ENCODE results near the gene CTCFL.

Gene CTCFL, protein sequence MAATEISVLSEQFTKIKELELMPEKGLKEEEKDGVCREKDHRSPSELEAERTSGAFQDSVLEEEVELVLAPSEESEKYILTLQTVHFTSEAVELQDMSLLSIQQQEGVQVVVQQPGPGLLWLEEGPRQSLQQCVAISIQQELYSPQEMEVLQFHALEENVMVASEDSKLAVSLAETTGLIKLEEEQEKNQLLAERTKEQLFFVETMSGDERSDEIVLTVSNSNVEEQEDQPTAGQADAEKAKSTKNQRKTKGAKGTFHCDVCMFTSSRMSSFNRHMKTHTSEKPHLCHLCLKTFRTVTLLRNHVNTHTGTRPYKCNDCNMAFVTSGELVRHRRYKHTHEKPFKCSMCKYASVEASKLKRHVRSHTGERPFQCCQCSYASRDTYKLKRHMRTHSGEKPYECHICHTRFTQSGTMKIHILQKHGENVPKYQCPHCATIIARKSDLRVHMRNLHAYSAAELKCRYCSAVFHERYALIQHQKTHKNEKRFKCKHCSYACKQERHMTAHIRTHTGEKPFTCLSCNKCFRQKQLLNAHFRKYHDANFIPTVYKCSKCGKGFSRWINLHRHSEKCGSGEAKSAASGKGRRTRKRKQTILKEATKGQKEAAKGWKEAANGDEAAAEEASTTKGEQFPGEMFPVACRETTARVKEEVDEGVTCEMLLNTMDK

DNA sequence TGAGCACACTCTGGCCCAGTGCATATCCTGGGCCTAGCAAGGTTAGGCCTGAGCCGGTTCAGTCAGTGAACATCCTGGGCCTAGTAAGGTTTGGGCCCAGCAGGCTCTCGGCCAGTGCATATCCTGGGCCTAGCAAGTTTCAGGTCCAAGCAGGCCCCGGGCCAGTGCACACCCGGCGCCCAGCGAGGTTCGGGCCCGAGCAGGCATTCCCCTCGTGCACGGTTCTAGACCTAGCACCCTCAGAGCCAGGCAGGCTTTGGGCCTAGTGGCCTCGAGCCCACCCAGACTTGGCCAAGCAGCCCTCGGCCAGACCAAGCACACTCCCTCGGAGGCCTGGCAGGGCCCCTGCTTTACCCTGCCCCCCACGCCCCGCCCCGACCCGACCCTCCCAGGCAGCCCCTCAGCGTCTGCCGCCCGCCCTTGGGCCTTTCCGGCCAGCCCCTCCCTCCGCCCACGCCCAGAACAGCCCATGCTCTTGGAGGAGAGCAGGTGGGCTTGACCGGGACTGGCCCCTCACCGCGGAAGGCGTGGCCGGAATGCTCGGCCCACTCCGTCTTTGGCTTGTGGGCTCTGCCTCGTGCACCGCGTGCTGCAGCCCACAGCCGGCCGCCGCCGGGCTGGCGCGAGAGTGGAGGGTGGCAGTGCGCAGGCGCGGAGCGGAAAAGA, at the start of gene CTCFL:
Gene CTCFL, minus strand, starts transcription at position 630 of the 666 bp plus-strand sequence. CDS start 935 bp downstream, outside the sequence.
- no peak for DNase-seq

DNA sequence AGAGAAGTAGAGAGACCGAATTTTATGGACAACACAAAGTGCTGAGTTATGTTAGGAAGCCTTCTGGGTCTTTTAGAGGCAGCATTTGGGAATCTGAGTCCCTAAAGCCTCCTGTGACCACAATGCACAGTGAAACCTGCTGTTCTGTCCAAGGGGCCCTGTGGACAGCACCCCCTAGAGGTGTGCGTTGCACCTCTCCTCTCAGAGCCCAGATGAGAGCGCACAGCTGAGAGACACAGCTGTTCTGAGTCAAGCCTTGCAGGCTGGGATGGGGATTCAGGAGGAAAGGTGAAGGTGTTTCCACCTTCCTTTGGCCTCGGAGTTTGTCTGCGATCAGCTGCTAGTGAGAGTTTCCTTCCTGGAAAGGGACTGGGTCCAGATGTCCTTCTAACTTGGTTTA, 49.0 kb upstream of the CTCFL start:
- no peak for DNase-seq

GRCh38 chr20:57573242-57573641, 48.3 kb upstream of the CTCFL start:
- DNase-seq = no peak

DNA sequence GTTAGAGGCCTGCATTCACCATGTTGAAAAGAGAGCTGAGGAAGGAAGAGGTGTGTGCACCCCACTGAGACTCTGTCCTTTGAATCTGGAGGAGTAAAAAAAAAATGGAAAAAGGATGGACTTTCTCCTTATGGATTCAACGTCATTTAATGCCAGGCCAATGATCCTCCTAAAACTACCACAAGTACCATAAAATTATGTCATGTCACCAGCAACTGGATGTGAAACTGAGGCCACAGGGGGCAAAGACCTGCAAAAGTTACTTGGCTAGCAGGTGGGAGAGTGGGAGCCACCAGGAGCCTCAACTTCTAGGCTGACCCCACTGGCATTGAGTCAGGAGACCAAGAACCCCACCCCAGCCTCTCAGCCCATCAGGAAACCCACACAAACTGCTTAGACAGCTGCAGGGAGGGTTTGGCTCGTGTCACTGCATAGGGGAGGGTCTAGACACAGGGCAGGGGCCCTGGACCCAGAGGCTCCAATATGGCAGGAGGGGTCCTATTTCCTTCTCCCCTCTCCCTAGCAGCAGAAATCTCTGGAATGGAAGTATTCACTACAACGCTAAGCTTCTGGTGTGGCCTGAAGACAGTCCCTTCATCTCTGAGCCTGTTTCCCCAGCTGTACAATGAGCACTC, 47.0 kb upstream of the CTCFL start:
- no peak for DNase-seq

- no peak for DNase-seq
Measured at GRCh38 chr20:57570920-57571319, 46.0 kb upstream of the CTCFL start.

- no peak for DNase-seq
Measured at GRCh38 chr20:57570145-57570850, 45.4 kb upstream of the CTCFL start.

- no peak for DNase-seq
Measured at GRCh38 chr20:57568960-57569359, 44.0 kb upstream of the CTCFL start.

DNA sequence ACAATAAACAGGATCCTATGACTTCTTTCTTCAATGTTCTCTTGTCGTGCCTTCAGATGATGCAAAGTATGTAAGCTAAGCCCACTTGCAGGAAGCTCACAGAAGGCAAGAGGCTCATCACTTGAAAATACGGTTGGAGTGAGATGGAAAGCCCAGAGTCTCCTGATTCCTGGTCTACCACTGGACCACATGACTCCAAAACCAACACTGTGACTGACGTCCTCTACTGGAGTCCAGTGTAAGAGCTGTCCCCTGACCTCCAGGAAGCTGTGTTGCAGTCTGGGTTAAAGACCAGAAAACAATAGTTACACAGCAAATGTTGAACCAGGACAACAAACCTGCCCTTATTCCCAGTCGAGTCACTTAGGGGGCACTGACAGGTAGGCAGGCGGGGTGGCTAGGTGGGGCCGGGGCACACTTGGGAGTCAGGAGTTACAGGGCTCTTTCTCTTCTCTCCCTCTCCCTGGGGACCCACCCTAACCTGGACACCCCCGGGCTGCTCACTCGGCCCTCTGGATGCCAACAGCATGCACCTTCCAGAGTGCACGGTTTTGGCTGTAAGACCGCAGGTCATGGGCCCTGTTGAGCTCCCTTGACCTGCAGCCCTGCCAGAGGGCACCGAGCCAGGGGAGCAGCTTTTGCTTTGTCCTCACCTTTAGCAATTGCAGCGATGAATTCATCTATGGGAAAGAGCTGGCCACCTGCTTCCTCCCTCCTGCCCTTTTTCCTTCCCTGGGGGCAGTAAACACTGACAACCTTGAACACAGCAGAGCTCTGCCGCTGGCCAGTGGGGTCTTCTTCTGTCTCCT, 43.4 kb upstream of the CTCFL start:
- no peak for DNase-seq

- DNase-seq = no peak
Measured at GRCh38 chr20:57567471-57568079, 42.6 kb upstream of the CTCFL start.

DNA sequence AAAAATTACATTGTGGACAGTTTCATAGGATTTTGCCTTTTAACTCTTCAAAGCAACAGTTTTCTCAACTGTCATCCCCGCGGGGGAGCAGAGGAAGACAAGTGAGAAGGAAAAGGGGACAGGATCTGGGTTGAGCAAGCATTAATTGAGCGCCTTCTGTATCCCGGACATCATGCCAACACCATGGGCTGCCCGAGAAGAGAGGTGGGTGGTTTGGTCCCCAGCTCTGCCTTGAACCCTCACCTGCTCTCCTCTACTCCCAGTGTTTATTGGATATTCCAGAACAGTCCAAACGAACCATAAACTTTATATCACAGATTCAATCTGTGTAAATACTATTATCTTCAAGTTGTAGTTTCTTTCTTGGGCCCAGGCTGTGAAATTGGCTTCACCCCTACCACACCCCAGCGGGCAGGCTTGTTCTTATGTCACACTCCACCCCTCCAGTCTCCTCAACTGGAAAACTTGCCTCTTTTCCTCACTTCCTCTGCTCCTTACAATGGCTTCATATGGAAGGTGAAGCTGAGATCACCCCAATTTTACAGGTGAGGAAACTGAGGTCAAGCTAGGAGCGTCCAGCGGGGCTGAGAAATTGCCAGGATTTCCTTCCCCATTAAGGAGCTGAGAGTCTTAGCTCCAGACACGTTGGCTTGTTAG, 42.0 kb upstream of the CTCFL start:
- no peak for DNase-seq

DNA sequence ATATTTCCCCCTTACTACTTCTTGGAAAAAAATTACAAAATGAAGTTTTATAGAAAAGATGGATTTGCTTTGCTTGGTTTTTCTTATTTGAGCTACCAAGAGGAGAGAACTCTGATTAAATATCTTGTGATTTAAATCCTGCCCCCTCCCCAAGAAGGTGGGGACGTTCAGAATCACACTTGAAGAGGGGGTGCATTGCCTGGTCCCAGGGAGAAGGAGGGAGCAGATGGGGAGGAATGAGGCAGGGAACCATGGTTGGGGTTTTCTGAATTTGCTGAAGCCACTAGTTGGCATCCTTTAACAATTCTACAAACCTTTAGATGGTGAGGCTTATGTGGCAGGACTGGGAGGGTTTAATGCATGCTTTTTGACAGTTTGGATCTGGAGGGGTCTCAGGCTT, 41.5 kb upstream of the CTCFL start:
- DNase-seq = no peak

- DNase-seq = no peak
Measured at GRCh38 chr20:57564951-57565642, 40.2 kb upstream of the CTCFL start.

- no peak for DNase-seq
Measured at GRCh38 chr20:57564180-57564802, 39.4 kb upstream of the CTCFL start.

DNA sequence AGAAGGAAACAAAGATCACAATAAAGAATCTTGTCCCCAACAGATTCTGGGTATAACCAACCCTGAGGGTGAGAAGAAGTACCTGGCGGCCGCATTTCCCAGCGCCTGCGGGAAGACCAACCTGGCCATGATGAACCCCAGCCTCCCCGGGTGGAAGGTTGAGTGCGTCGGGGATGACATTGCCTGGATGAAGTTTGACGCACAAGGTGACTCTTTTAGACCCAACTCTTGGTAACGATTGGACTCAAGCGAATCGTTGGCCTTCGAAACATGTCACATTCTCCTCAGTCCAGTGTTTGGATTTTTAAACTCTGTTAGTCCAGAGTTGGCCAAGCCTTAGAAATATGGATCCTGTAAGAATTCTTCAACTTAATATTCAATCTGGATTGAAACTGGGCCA, 38.6 kb upstream of the CTCFL start:
- no peak for DNase-seq

DNA sequence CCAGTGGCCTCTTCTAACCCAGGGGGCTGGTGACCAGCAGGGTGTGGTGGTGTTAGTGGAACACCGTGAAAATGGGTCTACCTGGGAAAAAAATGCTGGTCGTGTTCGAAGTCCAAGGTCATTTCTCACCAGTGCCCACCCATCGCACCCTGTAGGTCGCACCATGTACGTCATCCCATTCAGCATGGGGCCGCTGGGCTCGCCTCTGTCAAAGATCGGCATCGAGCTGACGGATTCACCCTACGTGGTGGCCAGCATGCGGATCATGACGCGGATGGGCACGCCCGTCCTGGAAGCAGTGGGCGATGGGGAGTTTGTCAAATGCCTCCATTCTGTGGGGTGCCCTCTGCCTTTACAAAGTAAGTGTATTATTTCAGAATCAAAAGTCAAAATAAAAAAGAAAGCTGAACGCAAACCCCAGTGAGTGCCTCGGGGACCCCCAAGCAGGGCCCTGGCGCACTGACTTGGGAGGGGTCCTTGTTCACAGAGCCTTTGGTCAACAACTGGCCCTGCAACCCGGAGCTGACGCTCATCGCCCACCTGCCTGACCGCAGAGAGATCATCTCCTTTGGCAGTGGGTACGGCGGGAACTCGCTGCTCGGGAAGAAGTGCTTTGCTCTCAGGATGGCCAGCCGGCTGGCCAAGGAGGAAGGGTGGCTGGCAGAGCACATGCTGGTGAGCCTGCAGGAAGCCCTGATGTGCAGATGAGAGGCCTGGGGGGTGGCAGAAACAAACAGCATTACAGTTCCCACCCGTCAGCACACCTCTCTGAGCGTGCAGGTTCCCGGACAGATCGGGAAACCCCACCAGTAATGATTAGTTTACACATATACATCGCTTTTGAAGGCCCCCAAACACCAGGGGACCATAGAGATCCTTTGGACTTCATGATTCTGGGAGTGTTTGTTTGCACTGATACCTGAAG, 37.9 kb upstream of the CTCFL start:
- DNase-seq = no peak

DNA sequence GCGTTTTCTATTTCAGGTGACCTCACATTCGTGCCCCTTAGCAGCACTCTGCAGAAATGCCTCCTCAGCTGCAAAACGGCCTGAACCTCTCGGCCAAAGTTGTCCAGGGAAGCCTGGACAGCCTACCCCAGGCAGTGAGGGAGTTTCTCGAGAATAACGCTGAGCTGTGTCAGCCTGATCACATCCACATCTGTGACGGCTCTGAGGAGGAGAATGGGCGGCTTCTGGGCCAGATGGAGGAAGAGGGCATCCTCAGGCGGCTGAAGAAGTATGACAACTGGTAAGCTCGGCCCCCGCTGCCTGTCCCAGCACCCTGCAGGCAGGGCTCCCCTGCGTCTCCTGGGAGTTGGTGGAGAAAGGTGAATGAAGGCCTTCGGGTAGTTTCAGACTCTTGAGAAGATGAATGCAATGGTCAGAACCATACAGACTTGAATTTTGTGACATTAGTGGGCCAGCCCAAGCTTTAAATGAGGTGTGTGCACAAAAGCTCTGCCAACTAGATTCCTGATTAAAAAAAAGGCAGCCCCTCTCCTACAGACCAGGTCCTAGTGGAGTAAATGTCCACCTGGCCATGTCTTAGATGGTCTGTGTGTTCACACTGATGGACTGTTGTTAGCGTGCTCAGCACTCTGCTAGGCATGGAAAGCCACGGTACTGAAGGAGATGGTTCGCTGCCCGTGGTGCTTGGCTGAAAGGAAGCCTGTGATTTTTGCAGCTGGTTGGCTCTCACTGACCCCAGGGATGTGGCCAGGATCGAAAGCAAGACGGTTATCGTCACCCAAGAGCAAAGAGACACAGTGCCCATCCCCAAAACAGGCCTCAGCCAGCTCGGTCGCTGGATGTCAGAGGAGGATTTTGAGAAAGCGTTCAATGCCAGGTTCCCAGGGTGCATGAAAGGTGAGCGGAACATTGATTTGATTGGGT, 36.7 kb upstream of the CTCFL start:
- DNase-seq = no peak

DNA sequence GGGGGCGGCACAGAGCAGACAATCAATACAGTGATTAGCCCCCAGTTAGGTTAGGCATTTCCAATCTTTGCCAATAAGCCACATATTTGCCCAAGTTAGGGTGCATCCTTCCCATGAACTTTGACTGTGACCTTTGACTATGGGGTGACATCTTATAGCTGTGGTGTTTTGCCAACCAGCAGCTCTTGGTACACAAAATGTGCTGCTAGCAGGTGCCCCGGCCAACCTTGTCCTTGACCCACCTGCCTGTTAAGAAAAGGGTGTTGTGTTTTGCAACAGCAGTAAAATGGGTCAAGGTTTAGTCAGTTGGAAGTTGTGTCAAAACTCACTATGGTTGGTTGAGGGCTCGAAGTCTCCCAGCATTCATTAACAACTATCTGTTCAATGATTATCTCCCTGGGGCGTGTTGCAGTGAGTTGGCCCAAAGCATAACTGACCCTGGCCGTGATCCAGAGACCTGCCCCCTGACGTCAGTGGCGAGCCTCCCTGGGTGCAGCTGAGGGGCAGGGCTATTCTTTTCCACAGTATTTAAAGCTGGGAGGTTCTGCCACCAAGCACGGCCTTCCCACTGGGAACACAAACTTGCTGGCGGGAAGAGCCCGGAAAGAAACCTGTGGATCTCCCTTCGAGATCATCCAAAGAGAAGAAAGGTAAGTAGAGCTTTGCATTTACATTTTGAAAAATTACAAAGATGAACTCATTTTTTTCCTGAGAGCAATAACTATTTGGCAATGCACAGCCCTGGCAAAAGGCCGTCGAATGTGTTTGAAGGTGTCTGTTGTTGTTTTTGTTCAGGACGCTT, 35.8 kb upstream of the CTCFL start, which contains the start of gene PCK1:
Gene PCK1, plus strand, starts transcription at position 557 of the 802 bp plus-strand sequence. CDS start 302 bp downstream, outside the sequence.
- no peak for DNase-seq

Data from MV-4-11 (cell line).